GM21529 (cell line): ENCODE results near the gene FAM78A.

ENCODE experiments used
- ATAC-seq: cut with Tn5 transposase; IDR thresholded peaks from one replicate; pipeline ENCODE4 v1.9.1; 2021; ENCODE audit not compliant: unreplicated experiment

Gene FAM78A

GRCh38 chr9:131276094-131276888 lies at the start of gene FAM78A:
TSS of gene FAM78A (minus strand) at chr9:131276510. CDS start at chr9:131276179, 331 bp downstream.
- no peak for ATAC-seq

- no peak for ATAC-seq
Measured at GRCh38 chr9:131324736-131325679, 48.7 kb upstream of the FAM78A start.

- no peak for ATAC-seq
Measured at GRCh38 chr9:131323629-131324028, 47.3 kb upstream of the FAM78A start.

GRCh38 chr9:131320031-131320685 lies 43.8 kb upstream of the FAM78A start:
- no peak for ATAC-seq

- no peak for ATAC-seq
Measured at GRCh38 chr9:131319486-131319885, 43.2 kb upstream of the FAM78A start.

GRCh38 chr9:131318231-131319085 lies 42.1 kb upstream of the FAM78A start:
- ATAC-seq = no peak

GRCh38 chr9:131312822-131313770 lies 36.8 kb upstream of the FAM78A start:
- no peak for ATAC-seq

- no peak for ATAC-seq
Measured at GRCh38 chr9:131312246-131312645, 35.9 kb upstream of the FAM78A start.

GRCh38 chr9:131310833-131311554 lies 34.7 kb upstream of the FAM78A start:
- ATAC-seq = no peak

GRCh38 chr9:131309530-131310276 lies 33.4 kb upstream of the FAM78A start:
- no peak for ATAC-seq

- no peak for ATAC-seq
Measured at GRCh38 chr9:131308906-131309529, 32.7 kb upstream of the FAM78A start.

- no peak for ATAC-seq
Measured at GRCh38 chr9:131308452-131308851, 32.1 kb upstream of the FAM78A start.

GRCh38 chr9:131307974-131308373 lies 31.7 kb upstream of the FAM78A start:
- ATAC-seq = no peak

GRCh38 chr9:131306397-131307004 lies 30.2 kb upstream of the FAM78A start:
- ATAC-seq = no peak

GRCh38 chr9:131304676-131305355 lies 28.5 kb upstream of the FAM78A start:
- no peak for ATAC-seq
